ENCODE results near the gene RIIAD1.

DNA sequence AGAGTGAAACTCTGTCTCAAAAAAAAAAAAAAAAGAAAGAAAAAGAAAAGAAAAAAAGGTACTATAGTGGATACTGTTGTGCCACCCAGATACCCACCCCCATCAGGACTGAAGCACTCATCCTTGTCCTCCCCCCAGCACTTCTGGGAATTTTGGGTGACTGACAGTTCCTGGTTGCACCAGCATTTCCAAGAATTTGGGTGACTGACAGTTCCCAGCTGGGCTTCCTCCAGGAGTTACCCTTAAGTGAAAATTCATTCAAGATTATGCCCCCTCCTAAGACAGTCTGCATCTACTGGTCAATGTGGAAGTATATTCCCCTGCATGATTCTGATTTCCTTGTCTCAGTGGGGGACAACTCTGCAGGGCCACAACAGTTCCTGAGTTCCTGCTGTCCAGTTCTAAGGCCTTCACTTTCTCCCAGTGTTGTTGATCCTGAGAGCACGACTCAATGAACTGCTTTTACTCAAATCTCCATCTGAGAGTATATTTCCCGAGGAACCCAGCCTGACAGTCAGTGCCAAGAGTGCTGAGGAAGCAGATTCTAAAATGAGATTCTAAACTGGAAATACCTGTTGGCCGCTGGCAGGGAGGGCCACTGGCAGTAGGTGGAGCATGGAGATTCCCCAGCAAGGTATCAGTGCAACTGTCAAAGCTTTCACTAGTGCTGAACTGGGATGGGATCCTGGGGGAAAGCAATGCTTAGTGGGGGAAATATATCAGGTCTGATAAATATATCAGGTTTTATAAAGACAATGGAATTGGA, 18.5 kb downstream of the RIIAD1 start:
- TF ChIP-seq, protein P1, sequence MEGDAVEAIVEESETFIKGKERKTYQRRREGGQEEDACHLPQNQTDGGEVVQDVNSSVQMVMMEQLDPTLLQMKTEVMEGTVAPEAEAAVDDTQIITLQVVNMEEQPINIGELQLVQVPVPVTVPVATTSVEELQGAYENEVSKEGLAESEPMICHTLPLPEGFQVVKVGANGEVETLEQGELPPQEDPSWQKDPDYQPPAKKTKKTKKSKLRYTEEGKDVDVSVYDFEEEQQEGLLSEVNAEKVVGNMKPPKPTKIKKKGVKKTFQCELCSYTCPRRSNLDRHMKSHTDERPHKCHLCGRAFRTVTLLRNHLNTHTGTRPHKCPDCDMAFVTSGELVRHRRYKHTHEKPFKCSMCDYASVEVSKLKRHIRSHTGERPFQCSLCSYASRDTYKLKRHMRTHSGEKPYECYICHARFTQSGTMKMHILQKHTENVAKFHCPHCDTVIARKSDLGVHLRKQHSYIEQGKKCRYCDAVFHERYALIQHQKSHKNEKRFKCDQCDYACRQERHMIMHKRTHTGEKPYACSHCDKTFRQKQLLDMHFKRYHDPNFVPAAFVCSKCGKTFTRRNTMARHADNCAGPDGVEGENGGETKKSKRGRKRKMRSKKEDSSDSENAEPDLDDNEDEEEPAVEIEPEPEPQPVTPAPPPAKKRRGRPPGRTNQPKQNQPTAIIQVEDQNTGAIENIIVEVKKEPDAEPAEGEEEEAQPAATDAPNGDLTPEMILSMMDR (conservative IDR thresholded peaks at IDR 0.05): no peak; the same call in 1 of the 2 replicates
- no peak for TF ChIP-seq EZH2 (IDR thresholded peaks at IDR 0.05; ENCODE audit: low read depth)

Data from PC-9 (cell line).